Activated CD8-positive, alpha-beta memory T cell treated with anti-CD3 and anti-CD28 coated beads, Interleukin-2, amount 10 ng/mL, durations not matched to agents 7 days and 5 days (primary cell): Measurements from ENCODE around the gene BAMBI. TPM values are rescaled to one million over a fixed set of nuclear protein-coding genes. Genes with fewer than 3 reads are reported as not detected.

ENCODE experiments used
- ATAC-seq: fragments of 150-1000 bp; cut with Tn5 transposase; one replicate; pipeline ENCODE4 v1.10.0; 2021; ENCODE audit warnings: moderate library complexity
- CTCF ChIA-PET: fragments of 350-600 bp; sonication (Branson Sonifier 250); formaldehyde crosslinking; loops from one replicate; lab custom pipeline; 2021; ENCODE audit warnings: antibody characterized with exemption; lab: Charles Lee
- DNase-seq: peaks from one replicate; pipeline ENCODE4 v3.0.0-alpha.2; 2020
- H3K27ac Mint-ChIP-seq: one replicate; pipeline ENCODE4 v1.8.0; 2021; ENCODE audit warnings: mild to moderate bottlenecking, mixed read lengths
- H3K27me3 Mint-ChIP-seq: one replicate; pipeline ENCODE4 v1.8.0; 2021; ENCODE audit warnings: mixed read lengths
- H3K36me3 Mint-ChIP-seq: one replicate; pipeline ENCODE4 v1.8.0; 2021; ENCODE audit warnings: mild to moderate bottlenecking, mixed read lengths
- H3K4me1 Mint-ChIP-seq: one replicate; pipeline ENCODE4 v1.8.0; 2021; ENCODE audit warnings: mixed read lengths
- H3K4me3 Mint-ChIP-seq: one replicate; pipeline ENCODE4 v1.8.0; 2021; ENCODE audit warnings: mild to moderate bottlenecking, moderate library complexity, mixed read lengths
- H3K9me3 Mint-ChIP-seq: one replicate; pipeline ENCODE4 v1.8.0; 2022; ENCODE audit warnings: low read depth, mixed read lengths
- total RNA-seq, 2 experiments: library from RNA; stranded (reverse); gene quantifications; one replicate each; pipeline ENCODE4 v1.2.3, GENCODE V29; 2021

The BAMBI gene
- total RNA-seq, 2 experiments from 2014 or later = 0.41 to 1.0 TPM

GRCh38 chr10:28680358-28680752, 3.0 kb downstream of the BAMBI start:
- ATAC-seq (no peak), DNase-seq (no peak)
- peaks cover 58% of the 10 kb centered on the region for H3K27me3 Mint-ChIP-seq
- H3K36me3 Mint-ChIP-seq = no peaks in the 10 kb centered on the region
- H3K27ac Mint-ChIP-seq = no peak overlapping the region
- CTCF ChIA-PET = interaction anchor here (1.1 kb wide), 1 partner anchor 12 kb away, joined by 3 read pairs; no protein-coding TSS in a partner anchor
- no peak overlapping the region for H3K4me3 Mint-ChIP-seq
- H3K9me3 Mint-ChIP-seq = no peaks in the 10 kb centered on the region
- H3K4me1 Mint-ChIP-seq = peaks cover 18% of the 10 kb centered on the region

DNA sequence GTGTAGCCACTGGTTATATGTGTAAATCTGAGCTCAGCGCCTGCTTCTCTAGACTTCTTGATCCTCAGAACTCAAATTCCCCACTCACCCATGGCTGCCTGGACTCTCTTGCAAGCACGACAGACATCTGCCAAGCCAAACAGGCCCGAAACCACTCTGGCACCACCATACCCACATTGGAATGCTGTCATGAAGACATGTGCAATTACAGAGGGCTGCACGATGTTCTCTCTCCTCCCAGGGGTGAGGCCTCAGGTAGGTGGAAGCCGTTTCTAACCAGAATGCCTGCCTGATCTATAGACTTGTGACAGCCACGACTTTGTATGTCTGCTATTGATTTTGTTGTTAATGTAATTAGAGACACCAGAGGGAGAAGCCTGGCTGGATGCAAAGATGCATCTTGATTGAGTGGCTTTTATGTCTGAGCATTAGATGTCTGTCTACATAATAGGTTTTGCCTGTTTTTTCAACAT, 4.0 kb downstream of the BAMBI start:
- Mint-ChIP-seq H3K4me1 (peaks cover 17% of the 10 kb centered on the region), H3K36me3 (no peaks in the 10 kb centered on the region), H3K27me3 (peaks cover 49% of the 10 kb centered on the region), H3K4me3 (no peak overlapping the region), H3K27ac (no peak overlapping the region), H3K9me3 (no peaks in the 10 kb centered on the region)
- ATAC-seq = no peak
- CTCF ChIA-PET = interaction anchor here (1.5 kb wide), 1 partner anchor 310 kb away, joined by 3 read pairs; no protein-coding TSS in a partner anchor
- DNase-seq = no peak

- Mint-ChIP-seq H3K27me3 (peaks cover 50% of the 10 kb centered on the region), H3K4me3 (no peak overlapping the region), H3K9me3 (no peaks in the 10 kb centered on the region), H3K27ac (no peak overlapping the region), H3K36me3 (no peaks in the 10 kb centered on the region), H3K4me1 (peaks cover 13% of the 10 kb centered on the region)
- CTCF ChIA-PET = interaction anchor here (1.5 kb wide), 1 partner anchor 309 kb away, joined by 3 read pairs; no protein-coding TSS in a partner anchor
- DNase-seq = no peak
- no peak for ATAC-seq
Measured at GRCh38 chr10:28681928-28682750, 4.8 kb downstream of the BAMBI start.

DNA sequence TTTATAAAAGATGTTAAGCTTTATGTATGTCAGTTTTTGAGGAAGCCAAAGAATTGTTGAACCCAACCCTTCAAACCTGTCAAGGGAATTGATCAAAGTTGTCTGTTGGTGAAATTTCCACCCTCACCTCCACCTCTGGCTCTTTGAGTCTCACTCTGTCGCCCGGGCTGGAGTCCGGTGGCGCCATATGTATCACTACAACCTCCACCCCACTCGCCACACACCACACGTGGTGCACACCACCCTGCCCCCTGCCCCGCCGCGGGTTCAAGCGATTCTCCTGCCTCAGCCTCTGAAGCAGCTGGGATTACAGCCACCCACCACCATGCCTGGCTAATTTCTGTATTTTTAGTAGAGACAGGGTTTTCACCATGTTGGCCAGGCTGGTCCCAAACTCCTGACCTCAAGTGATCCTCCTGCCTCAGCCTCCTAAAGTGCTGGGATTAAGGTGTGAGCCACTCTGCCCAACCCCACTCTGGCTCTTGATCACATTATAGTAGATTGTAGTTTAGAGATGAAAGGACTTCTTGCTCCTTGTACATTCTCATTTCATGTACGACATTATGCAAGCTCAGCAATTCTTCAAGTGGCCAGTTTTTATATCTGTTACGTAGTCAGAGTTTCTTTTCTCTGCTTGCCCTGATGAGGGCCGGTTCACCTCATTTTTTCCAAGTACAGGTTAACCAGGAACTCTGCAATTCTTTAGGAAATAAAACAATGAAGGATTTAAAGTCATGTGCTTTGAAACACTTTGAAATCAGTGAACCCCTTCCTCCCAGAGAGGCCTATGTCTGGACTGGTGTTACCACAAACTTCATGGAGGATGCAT, 7.0 kb downstream of the BAMBI start:
- Mint-ChIP-seq H3K4me3 (no peak overlapping the region), H3K27me3 (peaks cover 50% of the 10 kb centered on the region), H3K36me3 (no peaks in the 10 kb centered on the region), H3K27ac (no peak overlapping the region), H3K9me3 (no peaks in the 10 kb centered on the region), H3K4me1 (peaks cover 8% of the 10 kb centered on the region)
- no peak for ATAC-seq
- DNase-seq = no peak
- CTCF ChIA-PET = no interaction called here

DNA sequence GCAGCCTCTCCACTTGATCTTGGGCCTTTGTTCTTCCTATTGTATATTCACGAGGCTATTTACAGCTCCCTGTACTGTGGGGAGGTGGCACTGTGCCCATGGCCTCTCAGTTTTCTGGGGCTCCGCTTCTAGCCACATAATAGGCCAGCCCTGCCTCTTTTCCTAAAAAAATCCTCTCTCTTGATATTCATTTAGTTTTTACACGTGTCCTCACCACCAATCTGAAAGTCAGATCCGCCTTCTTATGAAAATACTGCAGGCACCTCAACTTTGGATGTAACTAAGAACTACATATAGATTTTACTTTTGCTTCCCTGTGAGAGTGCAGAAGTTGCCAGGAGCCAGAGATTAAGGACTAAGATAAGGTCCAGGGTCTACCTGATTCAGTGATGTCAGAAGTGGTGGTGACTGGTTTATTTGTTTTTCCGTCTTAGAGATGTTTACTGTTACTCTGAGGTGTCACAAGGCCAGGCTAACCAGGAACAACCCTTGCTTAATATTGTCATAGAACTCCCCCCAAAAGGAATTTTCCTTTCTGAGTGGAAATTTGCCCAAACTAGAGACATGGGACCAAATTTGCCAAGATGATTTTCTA, 7.8 kb downstream of the BAMBI start:
- Mint-ChIP-seq H3K4me3 (no peak overlapping the region), H3K36me3 (no peaks in the 10 kb centered on the region), H3K27me3 (peaks cover 43% of the 10 kb centered on the region), H3K9me3 (no peaks in the 10 kb centered on the region), H3K4me1 (peaks cover 3% of the 10 kb centered on the region), H3K27ac (no peak overlapping the region)
- no peak for DNase-seq
- CTCF ChIA-PET = no interaction called here
- no peak for ATAC-seq

- ATAC-seq (no peak), DNase-seq (no peak)
- H3K4me3 Mint-ChIP-seq = no peak overlapping the region
- peaks cover 36% of the 10 kb centered on the region for H3K27me3 Mint-ChIP-seq
- H3K9me3 Mint-ChIP-seq = no peaks in the 10 kb centered on the region
- CTCF ChIA-PET = no interaction called here
- H3K4me1 Mint-ChIP-seq = no peaks in the 10 kb centered on the region
- no peak overlapping the region for H3K27ac Mint-ChIP-seq
- H3K36me3 Mint-ChIP-seq = no peaks in the 10 kb centered on the region
Measured at GRCh38 chr10:28685717-28686116, 8.4 kb downstream of the BAMBI start.

DNA sequence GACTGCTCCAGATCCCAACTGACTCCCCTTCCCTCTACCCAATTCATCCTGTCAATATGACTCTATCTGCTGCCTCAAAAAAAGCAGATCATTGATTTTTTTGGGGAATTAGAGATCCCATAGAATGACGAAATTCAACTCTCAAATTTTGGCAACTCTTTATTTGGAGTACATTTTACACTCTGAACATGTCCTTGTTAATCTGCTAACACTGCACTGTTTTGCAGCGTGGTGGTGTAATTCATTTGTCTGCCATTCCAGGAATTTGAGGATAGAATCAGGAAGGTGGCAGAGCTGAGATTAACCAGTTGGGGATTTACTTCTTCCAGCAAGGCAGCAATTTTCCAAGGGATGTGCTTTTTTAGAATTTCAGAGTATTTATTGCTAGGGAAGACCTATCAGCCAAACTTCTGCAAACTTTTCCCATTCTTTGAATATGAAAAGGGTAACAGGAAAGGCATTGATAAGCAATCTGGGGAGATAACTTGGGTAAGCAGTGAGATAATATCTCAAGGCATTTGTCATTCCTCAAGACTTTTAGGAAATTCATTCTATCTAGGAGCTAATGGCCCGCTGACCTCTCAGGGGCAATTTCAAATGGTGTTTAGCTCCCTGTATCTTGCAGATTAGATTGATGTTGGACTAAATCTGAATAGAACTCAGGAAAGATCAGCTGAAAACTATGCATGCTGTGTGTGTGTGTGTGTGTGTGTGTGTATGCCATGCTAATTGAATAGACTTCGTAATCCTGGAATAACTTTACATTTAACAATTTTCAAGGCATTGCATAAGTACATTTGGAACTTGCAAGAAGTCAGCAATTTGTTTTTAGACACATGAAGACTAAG, 9.7 kb downstream of the BAMBI start:
- Mint-ChIP-seq H3K4me1 (no peaks in the 10 kb centered on the region), H3K4me3 (no peak overlapping the region), H3K36me3 (no peaks in the 10 kb centered on the region), H3K27ac (no peak overlapping the region), H3K27me3 (peaks cover 26% of the 10 kb centered on the region), H3K9me3 (no peaks in the 10 kb centered on the region)
- DNase-seq = no peak
- CTCF ChIA-PET = interaction anchor here (0.6 to 1.1 kb wide), 2 partner anchors 23 to 523 kb away, joined by 3 read pairs; no protein-coding TSS in a partner anchor
- no peak for ATAC-seq

DNA sequence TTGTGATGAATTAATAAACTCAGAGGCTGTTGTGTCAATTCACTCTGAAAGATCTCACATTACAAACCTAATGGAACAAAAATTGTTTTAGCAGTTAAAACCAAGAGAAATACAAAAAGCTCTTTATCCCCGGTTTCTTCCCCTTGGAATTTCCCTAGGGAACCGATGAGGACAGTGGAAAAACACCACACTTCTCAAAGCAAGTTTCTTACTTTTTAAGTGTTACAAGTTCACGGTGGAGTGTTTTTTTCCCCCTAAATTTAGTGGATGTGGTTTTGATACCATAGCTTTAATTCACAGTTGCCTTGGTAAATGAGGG, 10.3 kb downstream of the BAMBI start:
- no peak overlapping the region for H3K4me3 Mint-ChIP-seq
- no peaks in the 10 kb centered on the region for H3K9me3 Mint-ChIP-seq
- ATAC-seq (no peak), DNase-seq (no peak)
- no peaks in the 10 kb centered on the region for H3K4me1 Mint-ChIP-seq
- H3K36me3 Mint-ChIP-seq = no peaks in the 10 kb centered on the region
- peaks cover 22% of the 10 kb centered on the region for H3K27me3 Mint-ChIP-seq
- H3K27ac Mint-ChIP-seq = no peak overlapping the region
- CTCF ChIA-PET = interaction anchor here (1.1 kb wide), 1 partner anchor 24 kb away, joined by 3 read pairs; no protein-coding TSS in a partner anchor

DNA sequence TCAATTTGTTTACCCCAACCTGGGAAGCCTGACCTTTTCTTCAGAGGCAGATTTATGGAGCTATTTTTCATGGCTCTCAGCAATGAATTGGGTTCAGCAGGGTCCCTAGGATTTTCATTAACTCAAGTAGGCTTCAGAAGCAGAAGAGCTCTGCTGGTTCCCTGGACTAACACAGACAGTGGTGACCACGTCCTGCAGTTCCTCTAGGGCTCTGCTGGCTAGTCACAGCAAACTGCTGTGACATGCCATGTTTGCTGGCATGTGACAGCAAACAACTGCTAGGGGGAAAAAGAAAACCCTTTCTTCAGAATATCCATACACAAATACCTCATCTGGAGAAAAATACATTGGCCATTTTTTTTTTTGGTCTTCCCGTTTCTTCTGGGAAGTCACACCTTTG, 13.2 kb downstream of the BAMBI start:
- CTCF ChIA-PET = no interaction called here
- no peaks in the 10 kb centered on the region for H3K9me3 Mint-ChIP-seq
- H3K27ac Mint-ChIP-seq = no peak overlapping the region
- H3K27me3 Mint-ChIP-seq = peaks cover 24% of the 10 kb centered on the region
- no peaks in the 10 kb centered on the region for H3K36me3 Mint-ChIP-seq
- no peaks in the 10 kb centered on the region for H3K4me1 Mint-ChIP-seq
- ATAC-seq (no peak), DNase-seq (no peak)
- H3K4me3 Mint-ChIP-seq = no peak overlapping the region

GRCh38 chr10:28691187-28691694, 13.9 kb downstream of the BAMBI start:
- Mint-ChIP-seq H3K4me1 (no peaks in the 10 kb centered on the region), H3K36me3 (no peaks in the 10 kb centered on the region), H3K4me3 (no peak overlapping the region), H3K27ac (no peak overlapping the region), H3K27me3 (peaks cover 28% of the 10 kb centered on the region), H3K9me3 (no peaks in the 10 kb centered on the region)
- ATAC-seq = no peak
- CTCF ChIA-PET = no interaction called here
- no peak for DNase-seq

DNA sequence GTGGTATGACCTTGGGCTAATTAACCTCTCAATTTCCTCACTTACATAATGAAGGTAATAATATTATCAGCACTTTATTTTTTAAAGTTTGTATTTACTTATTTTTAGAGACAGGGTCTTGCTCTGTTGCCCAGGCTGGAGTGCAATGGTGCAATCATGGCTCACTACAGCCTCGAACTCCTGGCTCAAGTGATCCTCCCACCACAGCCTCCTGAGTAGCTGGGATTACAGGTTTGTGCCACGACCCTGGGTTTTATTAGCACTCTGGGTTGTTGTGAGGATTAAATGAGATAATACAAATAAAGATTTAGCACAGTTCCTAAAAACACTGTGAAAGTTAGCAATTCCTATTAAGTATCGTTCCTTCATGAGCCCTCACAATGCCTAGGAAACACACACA, 14.7 kb downstream of the BAMBI start:
- H3K27ac Mint-ChIP-seq = no peak overlapping the region
- CTCF ChIA-PET = no interaction called here
- no peak overlapping the region for H3K4me3 Mint-ChIP-seq
- no peaks in the 10 kb centered on the region for H3K36me3 Mint-ChIP-seq
- no peaks in the 10 kb centered on the region for H3K9me3 Mint-ChIP-seq
- no peak for ATAC-seq
- peaks cover 24% of the 10 kb centered on the region for H3K27me3 Mint-ChIP-seq
- DNase-seq = no peak
- no peaks in the 10 kb centered on the region for H3K4me1 Mint-ChIP-seq

DNA sequence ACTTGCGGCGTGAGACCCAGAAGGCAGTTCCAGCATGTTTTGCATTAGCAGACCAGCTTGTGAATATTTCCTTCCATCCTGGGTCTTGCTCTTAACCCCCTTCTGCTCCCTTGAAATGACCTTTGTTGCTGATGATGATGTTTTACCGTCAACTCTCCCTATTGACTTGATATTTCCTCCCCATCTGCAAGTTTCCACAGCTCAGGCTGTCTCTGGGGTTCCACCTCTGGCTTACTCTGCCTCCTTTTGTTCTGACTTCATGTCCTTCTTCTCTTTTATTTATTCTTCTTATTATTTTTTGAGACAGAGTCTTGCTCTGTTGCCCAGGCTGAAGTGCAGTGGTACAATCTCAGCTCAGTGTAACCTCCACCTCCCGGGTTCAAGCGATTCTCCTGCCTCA, 17.2 kb downstream of the BAMBI start:
- CTCF ChIA-PET = no interaction called here
- Mint-ChIP-seq H3K27ac (no peak overlapping the region), H3K27me3 (peaks cover 18% of the 10 kb centered on the region), H3K9me3 (no peaks in the 10 kb centered on the region), H3K36me3 (no peaks in the 10 kb centered on the region), H3K4me3 (no peak overlapping the region), H3K4me1 (no peaks in the 10 kb centered on the region)
- ATAC-seq (no peak), DNase-seq (no peak)
